GM19099 (cell line): ENCODE measurements around the gene MACROD2.

ENCODE experiments used
- POLR2A ChIP-seq: IDR thresholded peaks from 3 replicates; pipeline ENCODE4 v1.6.1; 2011; ENCODE audit warnings: low read depth; ENCODE audit not compliant: insufficient read length; ENCODE audit errors: extremely low read depth

The MACROD2 gene

DNA sequence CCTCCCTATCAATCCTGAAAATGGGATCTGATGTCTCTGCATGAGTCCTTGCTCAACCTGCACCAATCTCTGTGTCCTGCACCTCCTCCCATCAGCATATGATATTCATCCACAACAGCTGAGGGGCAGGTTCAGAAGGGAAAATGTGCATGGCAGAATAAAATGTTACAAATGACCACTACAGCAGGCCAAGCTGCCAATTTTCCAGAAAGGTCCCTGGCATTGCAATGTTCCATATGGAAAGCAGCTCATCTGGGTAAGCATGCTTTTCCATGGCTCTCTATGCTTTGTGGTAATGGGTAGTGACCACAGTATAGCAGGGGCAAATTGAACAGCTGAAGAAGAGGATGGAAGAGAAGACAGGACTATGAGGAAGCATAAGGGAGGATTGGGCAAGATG is 1183.3 kb downstream of the MACROD2 start:
- no peak for TF ChIP-seq POLR2A

DNA sequence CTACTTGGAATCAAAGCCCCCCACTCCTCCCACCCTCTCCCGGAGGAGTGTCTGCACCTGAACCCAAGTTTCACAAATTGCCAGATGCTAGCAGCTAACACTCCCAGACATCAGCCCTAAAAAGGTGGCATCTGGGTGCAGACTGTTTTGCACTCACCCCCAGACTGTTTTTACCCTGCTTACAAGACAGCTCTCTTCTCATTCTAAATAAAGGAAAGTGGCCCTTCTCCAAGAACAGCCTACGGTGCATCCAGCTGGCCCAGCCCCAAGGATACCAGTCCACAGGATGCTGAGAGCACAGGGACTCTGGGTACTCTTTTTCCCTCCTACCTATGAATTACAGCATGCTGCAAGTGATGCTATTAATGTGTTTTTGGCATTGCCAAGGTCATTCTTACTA is 1184.1 kb downstream of the MACROD2 start:
- no peak for TF ChIP-seq POLR2A

DNA sequence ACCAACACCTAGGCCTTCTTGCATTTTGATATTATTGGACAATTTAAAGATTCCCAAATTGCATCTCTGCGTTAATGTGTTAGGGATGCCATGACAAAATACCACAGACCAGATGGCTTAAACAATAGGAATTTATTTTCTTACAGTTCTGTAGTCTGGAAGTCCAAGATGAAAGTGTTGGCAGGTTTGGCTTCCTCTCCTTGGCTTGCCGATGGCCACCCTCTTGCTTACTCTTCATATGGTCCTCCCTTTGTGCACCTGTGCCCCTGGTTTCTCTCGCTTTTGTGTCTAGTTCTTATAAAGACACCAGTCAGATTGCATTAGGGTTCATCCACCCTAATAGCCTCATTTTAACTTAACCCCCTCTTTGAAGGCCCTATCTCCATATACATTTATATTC is 1184.5 kb downstream of the MACROD2 start:
- TF ChIP-seq POLR2A: no peak

DNA sequence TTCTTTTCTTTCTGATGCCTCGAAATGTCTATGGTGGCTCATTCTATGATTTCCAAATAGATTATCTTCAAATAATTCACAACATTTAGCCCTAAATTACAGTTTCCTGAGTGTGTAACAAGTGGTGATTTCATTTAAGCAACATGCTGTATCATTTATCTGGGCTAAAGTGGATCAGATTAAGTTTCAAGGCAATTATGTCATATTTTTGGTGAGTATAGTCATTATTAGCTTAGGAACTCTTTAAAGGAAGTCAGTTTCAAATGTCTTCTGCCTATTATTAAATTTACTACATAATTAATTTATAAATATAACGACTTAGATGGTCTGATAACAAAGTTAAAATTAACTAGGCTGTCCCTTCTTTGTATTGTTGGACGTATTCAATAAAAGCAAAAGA is 1190.0 kb downstream of the MACROD2 start:
- no peak for TF ChIP-seq POLR2A

DNA sequence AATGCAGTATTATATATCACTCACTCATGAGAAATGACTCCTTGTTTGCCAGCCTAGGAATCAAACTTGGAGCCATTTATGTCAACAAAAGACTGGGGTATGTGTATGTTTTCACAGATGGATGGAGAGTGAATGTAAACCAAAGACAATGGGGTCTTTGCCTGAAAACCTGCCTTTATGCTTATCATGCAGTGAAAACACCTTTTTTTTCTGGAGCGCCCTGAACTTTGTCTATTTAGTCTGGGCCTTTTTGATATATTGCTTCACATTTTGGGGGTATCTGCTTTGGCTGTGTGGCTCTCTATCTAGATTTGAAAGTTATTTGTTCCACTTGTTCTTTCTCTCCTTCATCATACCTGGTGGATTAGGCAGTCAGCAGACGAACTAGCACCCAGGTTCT is 1190.6 kb downstream of the MACROD2 start:
- TF ChIP-seq POLR2A: no peak

DNA sequence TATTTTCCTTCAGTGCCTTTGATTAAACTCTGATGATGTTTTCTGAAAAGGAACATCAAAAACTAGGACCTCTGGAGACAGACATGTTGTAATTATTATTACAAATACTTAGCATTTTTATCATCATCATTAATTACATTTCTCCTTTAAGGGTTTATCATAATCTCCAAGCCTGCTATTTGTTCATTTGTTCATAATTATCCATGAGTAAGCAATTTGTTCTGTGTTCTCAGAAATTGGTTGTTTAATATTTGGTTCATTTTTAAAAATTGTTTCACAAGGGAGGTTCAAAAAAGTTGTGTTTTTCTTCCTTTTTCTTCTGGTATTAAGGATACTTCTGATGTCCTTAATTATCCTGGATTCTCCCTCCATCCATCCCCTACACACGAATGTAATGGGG is 1192.3 kb downstream of the MACROD2 start:
- no peak for TF ChIP-seq POLR2A

DNA sequence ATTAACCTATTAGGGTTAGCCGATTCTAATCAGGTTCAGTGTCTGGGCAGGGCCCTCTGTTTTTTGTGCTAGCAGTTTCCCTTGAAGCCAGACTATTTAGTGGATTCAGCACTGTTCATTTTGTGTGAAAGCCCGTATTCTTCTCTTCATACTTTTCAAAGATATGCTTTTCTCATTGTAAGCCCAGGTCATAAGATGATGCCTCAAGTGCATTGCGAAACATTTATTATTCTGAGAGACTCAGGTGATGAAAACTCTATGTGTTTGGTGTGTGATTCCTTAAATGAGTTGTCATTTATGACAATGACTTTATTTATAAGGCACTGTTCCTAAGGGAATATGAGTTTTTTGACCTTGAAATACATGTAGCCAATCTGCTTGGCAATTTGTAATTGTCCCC is 1193.1 kb downstream of the MACROD2 start:
- no peak for TF ChIP-seq POLR2A

DNA sequence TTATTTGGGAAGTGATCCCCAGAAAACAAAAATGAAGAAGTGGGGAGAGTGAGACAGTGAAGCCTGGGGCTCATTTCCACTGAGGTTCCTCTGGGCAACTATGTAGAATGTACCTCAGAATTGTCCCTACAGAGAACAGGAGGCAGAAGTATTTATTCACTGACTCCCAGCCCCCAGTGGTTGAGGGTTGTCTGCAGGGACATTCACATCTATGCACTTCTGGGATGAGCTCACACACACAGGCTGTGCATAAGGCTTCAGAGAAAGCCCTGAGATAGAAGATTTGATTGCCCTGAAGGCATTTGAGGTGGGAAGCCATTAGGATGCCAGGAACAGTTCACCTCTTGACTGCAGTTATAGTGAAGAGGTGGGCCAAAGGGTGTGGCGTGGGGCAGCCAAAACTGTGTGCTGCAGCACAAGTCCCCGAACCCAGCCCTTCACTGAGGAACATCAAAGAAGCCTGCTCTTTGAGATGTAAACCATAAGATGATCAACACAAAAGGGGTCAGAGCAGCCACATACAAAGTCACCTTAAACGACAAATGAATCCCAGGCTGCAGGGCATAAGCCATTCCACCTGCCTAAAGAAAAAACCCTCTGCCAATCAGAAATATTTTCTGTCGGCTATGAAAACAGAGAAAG is 1195.9 kb downstream of the MACROD2 start:
- no peak for TF ChIP-seq POLR2A

DNA sequence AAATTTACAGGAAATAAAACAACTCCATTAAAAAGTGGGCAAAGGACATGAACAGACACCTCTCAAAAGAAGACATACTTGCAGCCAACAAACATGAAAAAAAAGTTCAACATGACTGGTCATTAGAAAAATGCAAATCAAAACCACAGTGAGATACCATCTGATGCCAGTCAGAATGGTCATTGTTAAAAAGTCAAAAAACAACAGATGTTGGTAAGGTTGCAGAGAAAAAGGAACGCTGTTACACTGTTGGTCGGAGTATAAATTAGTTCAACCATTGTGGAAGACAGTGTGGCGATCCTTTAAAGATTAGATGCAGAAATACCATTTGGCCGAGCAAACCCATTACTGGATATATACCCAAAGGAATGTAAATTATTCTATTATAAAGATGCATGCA is 1200.1 kb downstream of the MACROD2 start:
- no peak for TF ChIP-seq POLR2A

DNA sequence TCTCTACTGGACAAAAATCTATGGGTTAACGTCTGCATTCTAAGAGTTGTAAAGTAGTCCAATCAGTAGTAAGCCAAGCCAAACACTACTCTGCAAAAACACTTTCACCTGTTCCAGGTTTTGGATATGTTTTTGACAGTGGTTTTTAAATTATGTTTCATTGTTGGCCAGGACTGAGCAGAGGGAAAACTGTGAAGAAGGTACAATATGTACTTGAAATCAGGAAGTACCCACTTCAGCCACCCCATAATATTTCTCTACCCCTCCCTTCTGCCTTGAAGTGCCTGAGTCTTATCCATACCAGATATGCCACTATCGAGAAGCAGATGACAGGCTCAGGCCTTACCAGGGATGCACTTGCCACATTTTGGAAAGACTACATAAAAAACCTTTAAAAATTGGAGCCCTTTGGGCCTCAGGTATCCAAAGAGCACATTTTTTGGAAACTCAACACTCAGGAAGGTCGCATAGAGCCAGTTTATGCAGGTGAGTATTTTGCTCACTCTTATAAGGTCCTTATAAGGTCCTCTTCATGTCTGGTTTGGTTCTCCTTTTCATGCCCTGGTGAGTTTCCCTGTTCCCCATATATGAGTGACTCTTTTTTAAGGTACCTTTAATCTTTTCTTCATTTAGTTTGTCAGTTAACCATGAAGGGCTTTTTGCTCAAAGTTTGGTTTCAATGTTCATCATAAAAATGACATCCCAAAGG is 1201.4 kb downstream of the MACROD2 start:
- TF ChIP-seq POLR2A: no peak

DNA sequence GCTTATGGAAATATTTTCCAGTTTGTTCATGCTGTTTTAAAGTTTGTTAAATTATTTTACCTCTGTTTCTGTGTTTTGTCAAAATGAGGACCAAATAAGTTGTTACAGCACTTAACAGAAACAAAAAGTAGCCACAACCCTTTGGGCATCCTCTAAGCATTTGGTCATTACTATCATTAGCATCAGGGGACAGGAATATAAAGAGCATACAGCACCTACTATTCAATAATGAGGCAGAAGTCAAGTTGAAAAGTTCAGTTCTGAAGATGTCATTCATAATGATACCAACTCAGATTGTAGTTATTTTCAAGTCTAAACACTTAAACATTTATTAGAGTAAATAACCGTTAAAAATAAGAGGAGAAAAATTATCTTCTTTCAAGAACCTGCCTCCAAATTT is 1204.4 kb downstream of the MACROD2 start:
- TF ChIP-seq POLR2A: no peak

DNA sequence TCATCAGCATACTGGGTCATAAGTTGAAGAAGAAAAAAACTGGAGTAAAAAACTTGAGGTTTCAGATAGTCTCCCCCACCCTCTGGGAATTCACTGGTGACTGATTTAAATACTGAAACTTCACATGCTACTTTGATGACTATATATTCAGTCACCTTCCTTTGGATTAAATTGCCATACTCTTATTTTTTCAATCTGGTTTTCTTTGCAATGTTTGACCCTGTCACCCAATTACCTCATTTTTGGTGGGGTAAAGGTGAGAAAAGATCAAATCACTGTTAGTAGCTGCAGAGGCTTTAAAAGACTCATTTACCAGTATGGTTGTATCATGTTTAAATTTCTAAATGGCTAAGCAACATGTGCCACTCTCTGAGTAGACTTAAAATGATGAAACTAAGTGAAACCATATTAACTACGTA is 1204.8 kb downstream of the MACROD2 start:
- no peak for TF ChIP-seq POLR2A

DNA sequence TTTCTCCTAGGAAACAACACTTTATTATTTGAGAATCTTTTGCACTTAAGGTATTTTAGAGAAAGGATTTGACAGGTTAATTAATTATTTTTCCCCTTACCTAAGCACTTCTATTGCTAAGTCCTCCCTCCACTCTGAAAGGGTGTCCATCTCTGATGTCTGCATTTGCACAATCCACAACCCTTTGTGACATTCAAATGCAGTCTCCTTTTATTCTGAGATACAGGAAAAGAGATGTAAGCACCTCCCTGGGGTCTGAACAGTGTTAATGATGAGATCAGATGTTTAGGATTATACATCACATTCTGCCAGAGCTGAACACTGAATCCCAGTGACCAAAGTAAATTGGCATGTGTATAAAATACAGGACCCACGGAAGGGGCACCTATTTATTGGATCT is 1206.3 kb downstream of the MACROD2 start:
- no peak for TF ChIP-seq POLR2A

DNA sequence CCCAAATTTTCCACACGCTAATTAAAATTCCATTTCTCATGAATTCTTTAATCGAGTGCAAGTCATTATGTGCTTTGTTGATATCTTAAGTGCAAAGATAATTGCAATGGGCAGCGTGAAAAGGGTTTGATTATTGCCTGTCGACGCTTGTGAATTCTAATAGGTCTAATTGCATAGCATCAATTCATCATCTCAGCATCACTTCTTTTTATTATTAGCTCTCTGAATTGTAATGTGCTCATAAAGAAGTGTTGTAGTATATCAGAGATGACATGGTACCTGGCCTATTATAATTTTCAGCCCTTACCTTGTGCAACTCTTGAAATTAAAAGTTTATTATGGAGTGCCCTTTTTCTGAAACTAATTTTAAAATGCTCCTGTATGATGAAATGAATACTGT is 1208.9 kb downstream of the MACROD2 start:
- TF ChIP-seq POLR2A: no peak

DNA sequence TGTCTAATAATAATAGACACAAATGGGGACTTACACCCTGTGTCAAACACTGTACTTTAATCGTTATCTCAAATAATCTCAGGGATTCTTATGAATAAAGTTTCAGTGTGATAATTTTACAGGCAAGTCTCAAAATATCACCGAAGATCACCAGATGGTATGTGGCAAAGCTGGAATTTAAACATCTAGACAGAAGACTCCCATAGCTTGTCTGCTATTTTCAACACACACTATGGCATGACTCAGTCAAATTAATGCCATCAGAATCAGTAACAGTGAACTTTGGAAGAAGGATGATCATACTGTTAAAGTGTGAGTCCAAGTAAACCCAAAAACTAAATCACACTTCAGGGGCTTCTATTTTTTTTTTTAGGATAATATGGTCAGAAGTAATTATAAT is 1209.7 kb downstream of the MACROD2 start:
- TF ChIP-seq POLR2A: no peak

DNA sequence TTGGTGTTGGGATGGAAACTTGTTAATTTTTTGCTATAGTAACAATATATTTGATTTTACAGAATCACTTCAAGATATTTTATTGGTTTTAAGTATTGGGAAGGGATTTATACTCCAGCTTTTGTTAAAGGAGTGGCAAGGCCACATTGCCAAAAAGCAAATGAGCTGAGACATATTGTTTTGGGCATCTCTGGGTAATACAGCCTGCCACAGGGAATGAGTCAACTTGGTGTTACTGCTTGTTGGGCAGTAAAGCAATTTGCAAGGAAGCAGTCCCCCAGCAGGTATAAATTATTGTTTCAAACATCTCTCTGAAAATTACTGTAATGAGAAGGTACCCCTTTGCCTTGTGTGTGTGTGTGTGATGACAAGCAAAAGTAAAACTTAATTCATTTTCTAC is 1210.4 kb downstream of the MACROD2 start:
- no peak for TF ChIP-seq POLR2A

DNA sequence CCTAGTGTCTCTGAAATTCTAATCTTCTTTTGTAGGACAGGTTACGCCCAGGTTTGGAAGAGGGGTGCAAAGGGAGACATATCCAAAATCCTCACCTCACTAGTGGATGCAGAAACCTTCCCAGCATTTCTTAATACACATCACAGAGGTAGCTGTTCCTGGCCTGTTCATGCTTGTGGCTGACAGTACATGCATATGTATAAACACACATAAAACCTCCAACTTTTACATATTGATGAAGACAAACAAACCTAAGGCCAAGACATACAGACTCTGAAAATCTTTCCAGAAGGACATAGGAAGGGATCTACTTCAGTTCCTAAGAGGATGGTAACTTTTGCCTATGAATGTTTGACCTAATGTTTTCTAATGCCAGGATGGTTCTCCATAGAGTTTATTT is 1214.2 kb downstream of the MACROD2 start:
- TF ChIP-seq POLR2A: no peak
